ENCODE results near the gene CHN2.

DNA sequence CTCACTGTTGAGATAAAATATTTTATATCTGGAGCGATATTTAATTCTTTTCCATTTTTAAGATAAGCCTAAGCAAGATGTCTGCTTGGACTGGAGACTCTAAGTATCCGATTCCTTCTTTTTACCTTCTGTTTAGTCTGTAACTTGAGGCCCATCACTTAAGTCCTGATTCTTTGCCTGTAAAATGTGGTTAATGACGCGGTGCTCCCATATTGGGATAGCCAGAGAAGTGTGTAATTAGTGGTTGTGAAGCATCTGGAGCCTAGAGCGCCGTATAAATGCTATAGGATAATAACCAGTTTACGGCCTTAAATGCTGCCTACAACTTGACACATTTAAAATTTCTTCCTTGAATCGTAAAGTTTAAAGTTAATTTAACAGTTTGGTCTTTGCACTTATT lies 132.9 kb downstream of the CHN2 start:
- TF ChIP-seq CTCF (IDR thresholded peaks at IDR 0.05) (no peak), EZH2 (IDR thresholded peaks at IDR 0.05; ENCODE audit: borderline replicate concordance, insufficient read depth, low read depth, low read length, poor library complexity, severe bottlenecking) (no peak)

Data from B cell (primary cell).